ENCODE results near the gene DDX54.

DDX54 gene

GRCh38 chr12:113186033-113186365 lies 721 bp upstream of the DDX54 start:
- no peak for DNase-seq

- peak; percentile 85 for DNase-seq
These were observed 438 bp downstream of the DDX54 start for GRCh38 chr12:113184900-113185179.

- peak; percentile 79 for DNase-seq
These were observed 979 bp downstream of the DDX54 start for GRCh38 chr12:113184098-113184899.

- no peak for DNase-seq
These were observed 2.2 kb downstream of the DDX54 start for GRCh38 chr12:113183030-113183589.

GRCh38 chr12:113181975-113182374 lies 3.3 kb downstream of the DDX54 start:
- DNase-seq = no peak

- no peak for DNase-seq
These were observed 4.9 kb downstream of the DDX54 start for GRCh38 chr12:113180333-113180732.

- DNase-seq = no peak
These were observed 6.3 kb downstream of the DDX54 start for GRCh38 chr12:113179023-113179422.

GRCh38 chr12:113174461-113175384 lies 10.6 kb downstream of the DDX54 start:
- peak; percentile 73 for DNase-seq

- no peak for DNase-seq
These were observed 12.1 kb downstream of the DDX54 start for GRCh38 chr12:113173081-113173698.

- no peak for DNase-seq
These were observed 13.1 kb downstream of the DDX54 start for GRCh38 chr12:113172185-113172584.

GRCh38 chr12:113171543-113171942 lies 13.7 kb downstream of the DDX54 start:
- no peak for DNase-seq

- no peak for DNase-seq
These were observed 14.4 kb downstream of the DDX54 start for GRCh38 chr12:113170926-113171325.

GRCh38 chr12:113170457-113170856 lies 14.8 kb downstream of the DDX54 start:
- no peak for DNase-seq

GRCh38 chr12:113169697-113170096 lies 15.6 kb downstream of the DDX54 start:
- no peak for DNase-seq

- DNase-seq = no peak
These were observed 17.4 kb downstream of the DDX54 start for GRCh38 chr12:113167868-113168267.

GRCh38 chr12:113165521-113166450 lies 19.5 kb downstream of the DDX54 start:
- DNase-seq = no peak

- no peak for DNase-seq
These were observed 21.3 kb downstream of the DDX54 start for GRCh38 chr12:113164014-113164413.

GRCh38 chr12:113163030-113163360 lies 22.3 kb downstream of the DDX54 start:
- no peak for DNase-seq

- DNase-seq = no peak
These were observed 22.9 kb downstream of the DDX54 start for GRCh38 chr12:113162102-113163029.

GRCh38 chr12:113161415-113162016 lies 23.8 kb downstream of the DDX54 start:
- no peak for DNase-seq

GRCh38 chr12:113159937-113160336 lies 25.3 kb downstream of the DDX54 start:
- no peak for DNase-seq
